Uterus (tissue), 2 donors: ENCODE results near the gene DOCK1.

ENCODE experiments used
- POLR2A ChIP-seq, 2 donors: fragments of 450-650 bp; IDR thresholded peaks; one replicate each; pipeline ENCODE4 v1.6.1; 2016; ENCODE audit warnings: antibody characterized with exemption in 2 of 2, mild to moderate bottlenecking in 1 of 2, moderate library complexity in 1 of 2
- TF ChIP-seq, protein P1 (sequence below), 4 experiments: fragments of 200-600 bp in 2 of 4; fragments of 450-650 bp in 2 of 4; sonication (generic) in 2 of 4; IDR thresholded peaks; one replicate each; pipeline ENCODE4 v1.5.1; 2016 to 2019; ENCODE audit warnings: antibody characterized with exemption in 4 of 4, mild to moderate bottlenecking in 2 of 4, moderate library complexity in 1 of 4

DNA sequence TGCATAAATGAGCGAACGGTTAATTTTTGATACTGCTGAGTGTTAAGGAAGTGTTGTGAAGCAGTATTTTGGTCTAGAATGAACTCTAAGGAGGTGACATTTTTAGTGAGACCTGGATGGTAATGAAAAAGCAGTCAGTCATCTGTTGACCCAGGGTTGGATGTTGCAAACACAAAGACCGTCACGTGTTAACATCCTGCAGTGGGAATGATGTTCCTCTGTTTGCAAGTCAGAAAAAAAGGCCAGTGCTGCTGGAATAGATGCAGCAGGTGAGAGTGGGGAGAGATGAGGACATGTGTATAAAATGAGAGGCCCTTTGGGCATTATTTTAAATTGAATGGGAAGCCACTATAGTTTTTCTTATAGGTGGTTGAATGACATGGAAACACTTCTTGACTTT lies 251.9 kb downstream of the DOCK1 start:
- TF ChIP-seq, protein P1, sequence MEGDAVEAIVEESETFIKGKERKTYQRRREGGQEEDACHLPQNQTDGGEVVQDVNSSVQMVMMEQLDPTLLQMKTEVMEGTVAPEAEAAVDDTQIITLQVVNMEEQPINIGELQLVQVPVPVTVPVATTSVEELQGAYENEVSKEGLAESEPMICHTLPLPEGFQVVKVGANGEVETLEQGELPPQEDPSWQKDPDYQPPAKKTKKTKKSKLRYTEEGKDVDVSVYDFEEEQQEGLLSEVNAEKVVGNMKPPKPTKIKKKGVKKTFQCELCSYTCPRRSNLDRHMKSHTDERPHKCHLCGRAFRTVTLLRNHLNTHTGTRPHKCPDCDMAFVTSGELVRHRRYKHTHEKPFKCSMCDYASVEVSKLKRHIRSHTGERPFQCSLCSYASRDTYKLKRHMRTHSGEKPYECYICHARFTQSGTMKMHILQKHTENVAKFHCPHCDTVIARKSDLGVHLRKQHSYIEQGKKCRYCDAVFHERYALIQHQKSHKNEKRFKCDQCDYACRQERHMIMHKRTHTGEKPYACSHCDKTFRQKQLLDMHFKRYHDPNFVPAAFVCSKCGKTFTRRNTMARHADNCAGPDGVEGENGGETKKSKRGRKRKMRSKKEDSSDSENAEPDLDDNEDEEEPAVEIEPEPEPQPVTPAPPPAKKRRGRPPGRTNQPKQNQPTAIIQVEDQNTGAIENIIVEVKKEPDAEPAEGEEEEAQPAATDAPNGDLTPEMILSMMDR (IDR thresholded peaks at IDR 0.05), result no peak
- no peak for TF ChIP-seq POLR2A (IDR thresholded peaks at IDR 0.05)
